ENCODE data around the gene KLRF1. TPM values are rescaled to one million over a fixed set of nuclear protein-coding genes. Genes with fewer than 3 reads are reported as not detected.

The KLRF1 gene
- total RNA-seq, 1 experiment from 2014 or later, result not detected

- in situ Hi-C loops (cut with HindIII; ENCODE audit: low sequenced_read_pairs), result no loop called here
- DNase-seq (ENCODE audit: low spot score), result no peak
These were observed 21.4 kb upstream of the KLRF1 start for GRCh38 chr12:9805883-9806282.

- no peak for DNase-seq (ENCODE audit: low spot score)
- in situ Hi-C loops (cut with HindIII; ENCODE audit: low sequenced_read_pairs), result no loop called here
These were observed 20.6 kb upstream of the KLRF1 start for GRCh38 chr12:9806714-9807113.

- in situ Hi-C loops (cut with HindIII; ENCODE audit: low sequenced_read_pairs), result no loop called here
- no peak for DNase-seq (ENCODE audit: low spot score)
These were observed 18.8 kb upstream of the KLRF1 start for GRCh38 chr12:9808504-9808903.

GRCh38 chr12:9809338-9809737, 17.9 kb upstream of the KLRF1 start:
- in situ Hi-C loops (cut with HindIII; ENCODE audit: low sequenced_read_pairs), result no loop called here
- no peak for DNase-seq (ENCODE audit: low spot score)

- in situ Hi-C loops (cut with HindIII; ENCODE audit: low sequenced_read_pairs), result no loop called here
These were observed 17.4 kb upstream of the KLRF1 start for GRCh38 chr12:9809866-9810265.

GRCh38 chr12:9810671-9811070, 16.6 kb upstream of the KLRF1 start:
- in situ Hi-C loops (cut with HindIII; ENCODE audit: low sequenced_read_pairs), result no loop called here
- DNase-seq (ENCODE audit: low spot score), result no peak

More at GRCh38 chr12:9809866-9810265, 17.4 kb upstream of the KLRF1 start:
- DNase-seq (ENCODE audit: low spot score), result no peak

GRCh38 chr12:9811621-9812020, 15.7 kb upstream of the KLRF1 start:
- no peak for DNase-seq (ENCODE audit: low spot score)
- in situ Hi-C loops (cut with HindIII; ENCODE audit: low sequenced_read_pairs), result no loop called here

- in situ Hi-C loops (cut with HindIII; ENCODE audit: low sequenced_read_pairs), result no loop called here
- no peak for DNase-seq (ENCODE audit: low spot score)
These were observed 13.2 kb upstream of the KLRF1 start for GRCh38 chr12:9813821-9814798.

- in situ Hi-C loops (cut with HindIII; ENCODE audit: low sequenced_read_pairs), result no loop called here
- no peak for DNase-seq (ENCODE audit: low spot score)
These were observed 6.9 kb upstream of the KLRF1 start for GRCh38 chr12:9820281-9820930.

GRCh38 chr12:9829483-9829882, 2.2 kb downstream of the KLRF1 start:
- no peak for DNase-seq (ENCODE audit: low spot score)
- in situ Hi-C loops (cut with HindIII; ENCODE audit: low sequenced_read_pairs), result no loop called here

- DNase-seq (ENCODE audit: low spot score), result no peak
- in situ Hi-C loops (cut with HindIII; ENCODE audit: low sequenced_read_pairs), result no loop called here
These were observed 2.7 kb downstream of the KLRF1 start for GRCh38 chr12:9829982-9830381.

- DNase-seq (ENCODE audit: low spot score), result no peak
- in situ Hi-C loops (cut with HindIII; ENCODE audit: low sequenced_read_pairs), result no loop called here
These were observed 4.4 kb downstream of the KLRF1 start for GRCh38 chr12:9831720-9832119.

- in situ Hi-C loops (cut with HindIII; ENCODE audit: low sequenced_read_pairs), result no loop called here
- DNase-seq (ENCODE audit: low spot score), result no peak
These were observed 16.1 kb downstream of the KLRF1 start for GRCh38 chr12:9843407-9843806.

- no peak for DNase-seq (ENCODE audit: low spot score)
- in situ Hi-C loops (cut with HindIII; ENCODE audit: low sequenced_read_pairs), result no loop called here
These were observed 21.6 kb downstream of the KLRF1 start for GRCh38 chr12:9848899-9849298.

- DNase-seq (ENCODE audit: low spot score), result no peak
- in situ Hi-C loops (cut with HindIII; ENCODE audit: low sequenced_read_pairs), result no loop called here
These were observed 23.8 kb downstream of the KLRF1 start for GRCh38 chr12:9851050-9851449.

- in situ Hi-C loops (cut with HindIII; ENCODE audit: low sequenced_read_pairs), result no loop called here
- DNase-seq (ENCODE audit: low spot score), result no peak
These were observed 24.6 kb downstream of the KLRF1 start for GRCh38 chr12:9851927-9852326.

GRCh38 chr12:9856151-9856550, 28.9 kb downstream of the KLRF1 start:
- in situ Hi-C loops (cut with HindIII; ENCODE audit: low sequenced_read_pairs), result no loop called here
- no peak for DNase-seq (ENCODE audit: low spot score)

- no peak for DNase-seq (ENCODE audit: low spot score)
- in situ Hi-C loops (cut with HindIII; ENCODE audit: low sequenced_read_pairs), result no loop called here
These were observed 29.6 kb downstream of the KLRF1 start for GRCh38 chr12:9856894-9857293.

- no peak for DNase-seq (ENCODE audit: low spot score)
These were observed 30.9 kb downstream of the KLRF1 start for GRCh38 chr12:9858135-9858534.

GRCh38 chr12:9864913-9865675, 37.8 kb downstream of the KLRF1 start:
- in situ Hi-C loops (cut with HindIII; ENCODE audit: low sequenced_read_pairs), result no loop called here
- DNase-seq (ENCODE audit: low spot score), result no peak

More at GRCh38 chr12:9858135-9858534, 30.9 kb downstream of the KLRF1 start:
- in situ Hi-C loops (cut with HindIII; ENCODE audit: low sequenced_read_pairs), result no loop called here
